Measurements from ENCODE around the gene PPIL1.

DNA sequence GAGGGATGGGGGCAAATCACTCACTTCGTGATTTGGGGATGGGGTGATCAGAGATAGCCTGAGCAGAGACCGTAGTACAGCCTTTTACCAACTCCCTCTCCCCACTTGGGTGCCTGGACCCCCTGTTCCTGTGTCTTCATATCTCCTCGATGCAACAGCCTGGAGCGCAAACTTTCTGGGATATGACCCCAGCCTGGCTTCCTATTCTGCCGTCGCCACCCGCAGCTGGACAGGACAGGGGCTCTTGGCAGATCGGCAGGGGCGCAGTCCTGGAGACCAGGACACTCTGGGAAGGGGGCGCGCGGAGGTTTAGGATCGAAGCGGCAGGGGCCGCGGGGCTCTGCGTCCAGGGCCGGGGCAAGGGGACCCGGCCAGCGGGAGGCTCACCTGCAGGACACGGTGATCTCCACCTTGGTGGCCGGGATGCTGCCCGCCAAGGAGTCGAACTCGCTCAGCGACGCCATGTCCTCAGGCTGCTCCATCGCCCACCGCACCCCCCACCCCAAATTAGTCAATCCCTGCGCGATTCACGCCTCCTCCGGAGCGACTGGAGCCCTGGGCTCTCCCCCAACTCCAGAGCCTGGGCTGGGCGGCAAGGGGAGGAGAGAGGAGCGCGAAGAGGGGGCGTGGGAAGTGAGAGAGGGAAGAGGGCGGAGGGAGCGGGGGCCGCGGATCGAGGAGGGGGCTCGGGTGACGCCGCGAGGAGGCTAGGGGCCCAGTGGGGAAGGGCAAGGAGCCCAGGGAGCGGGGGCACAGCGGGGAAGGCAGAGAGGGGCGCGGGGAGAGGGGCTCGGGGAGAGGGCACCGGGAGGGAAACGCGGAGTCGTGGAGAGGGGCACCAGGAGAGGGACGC, 35.5 kb downstream of the PPIL1 start, which contains the start of gene CPNE5:
- no peak for TF ChIP-seq TAF1 (IDR thresholded peaks at IDR 0.05; ENCODE audit: low read depth)
- TF ChIP-seq, protein P1, sequence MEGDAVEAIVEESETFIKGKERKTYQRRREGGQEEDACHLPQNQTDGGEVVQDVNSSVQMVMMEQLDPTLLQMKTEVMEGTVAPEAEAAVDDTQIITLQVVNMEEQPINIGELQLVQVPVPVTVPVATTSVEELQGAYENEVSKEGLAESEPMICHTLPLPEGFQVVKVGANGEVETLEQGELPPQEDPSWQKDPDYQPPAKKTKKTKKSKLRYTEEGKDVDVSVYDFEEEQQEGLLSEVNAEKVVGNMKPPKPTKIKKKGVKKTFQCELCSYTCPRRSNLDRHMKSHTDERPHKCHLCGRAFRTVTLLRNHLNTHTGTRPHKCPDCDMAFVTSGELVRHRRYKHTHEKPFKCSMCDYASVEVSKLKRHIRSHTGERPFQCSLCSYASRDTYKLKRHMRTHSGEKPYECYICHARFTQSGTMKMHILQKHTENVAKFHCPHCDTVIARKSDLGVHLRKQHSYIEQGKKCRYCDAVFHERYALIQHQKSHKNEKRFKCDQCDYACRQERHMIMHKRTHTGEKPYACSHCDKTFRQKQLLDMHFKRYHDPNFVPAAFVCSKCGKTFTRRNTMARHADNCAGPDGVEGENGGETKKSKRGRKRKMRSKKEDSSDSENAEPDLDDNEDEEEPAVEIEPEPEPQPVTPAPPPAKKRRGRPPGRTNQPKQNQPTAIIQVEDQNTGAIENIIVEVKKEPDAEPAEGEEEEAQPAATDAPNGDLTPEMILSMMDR (IDR thresholded peaks at IDR 0.05; ENCODE audit: poor library complexity, severe bottlenecking): no peak

Measured in neural cell (in vitro differentiated cells).